ENCODE data around the gene IQGAP2. TPM values are rescaled to one million over a fixed set of nuclear protein-coding genes. Genes with fewer than 3 reads are reported as not detected.
"Not testable (repeated sequence)": the region's sequence is repeated elsewhere in the genome, so short reads cannot be mapped to it uniquely, and the experiment has no call there.

Gene IQGAP2
- total RNA-seq, 4 donors from 2014 or later = 22.6 to 63.9 (median 28.3) TPM

GRCh38 chr5:76425928-76426804, 23.1 kb downstream of the IQGAP2 start:
- no peak for DNase-seq (ENCODE audit: low spot score)
- no peak for TF ChIP-seq CTCF (IDR thresholded peaks at IDR 0.05)
- ATAC-seq (ENCODE audit: low FRiP score) = no peak

- ATAC-seq (ENCODE audit: low FRiP score) = no peak
- TF ChIP-seq CTCF (IDR thresholded peaks at IDR 0.05) = no peak
- no peak for DNase-seq (ENCODE audit: low spot score)
Observed at GRCh38 chr5:76427206-76428140, 24.4 kb downstream of the IQGAP2 start.

GRCh38 chr5:76428550-76428949, 25.5 kb downstream of the IQGAP2 start:
- DNase-seq (ENCODE audit: low spot score); ATAC-seq (ENCODE audit: low FRiP score): not testable (repeated sequence)

GRCh38 chr5:76433261-76433660, 30.2 kb downstream of the IQGAP2 start:
- TF ChIP-seq CTCF (IDR thresholded peaks at IDR 0.05) = no peak
- ATAC-seq (ENCODE audit: low FRiP score) (no peak), DNase-seq (ENCODE audit: low spot score) (no peak)

GRCh38 chr5:76437507-76437906, 34.4 kb downstream of the IQGAP2 start:
- not testable (repeated sequence) for DNase-seq (ENCODE audit: low spot score); ATAC-seq (ENCODE audit: low FRiP score)

GRCh38 chr5:76438025-76438424, 34.9 kb downstream of the IQGAP2 start:
- no peak for ATAC-seq (ENCODE audit: low FRiP score)
- DNase-seq (ENCODE audit: low spot score) = no peak
- no peak for TF ChIP-seq CTCF (IDR thresholded peaks at IDR 0.05)

- ATAC-seq (ENCODE audit: low FRiP score) (no peak), DNase-seq (ENCODE audit: low spot score) (no peak)
- TF ChIP-seq CTCF (IDR thresholded peaks at IDR 0.05) = no peak
Observed at GRCh38 chr5:76439201-76439600, 36.1 kb downstream of the IQGAP2 start.

Measured in omental fat pad (tissue), 4 donors.